ENCODE measurements around the gene DNASE1. TPM values are rescaled to one million over a fixed set of nuclear protein-coding genes. Genes with fewer than 3 reads are reported as not detected.

DNASE1 gene
- total RNA-seq, 1 donor from 2014 or later, result 7.7 TPM

GRCh38 chr16:3681206-3681605 is 26.7 kb downstream of the DNASE1 start:
- peak; percentile 39 for DNase-seq
- Histone ChIP-seq H3K36me3 (peaks cover 82% of the 10 kb centered on the region), H3K4me1 (peaks cover 23% of the 10 kb centered on the region), H3K27me3 (ENCODE audit: low read depth) (no peaks in the 10 kb centered on the region), H3K4me3 (no peak overlapping the region), H3K27ac (replicated peaks) (no peak overlapping the region), H3K9me3 (replicated peaks) (no peaks in the 10 kb centered on the region)
- intact Hi-C loops (cut with micrococcal nuclease), result no loop called here
- TF ChIP-seq CTCF (IDR thresholded peaks at IDR 0.05; ENCODE audit: borderline replicate concordance), result no peak

- Histone ChIP-seq H3K27ac (replicated peaks) (no peak overlapping the region), H3K4me1 (peaks cover 18% of the 10 kb centered on the region), H3K4me3 (no peak overlapping the region), H3K36me3 (peaks cover 50% of the 10 kb centered on the region), H3K9me3 (replicated peaks) (no peaks in the 10 kb centered on the region), H3K27me3 (ENCODE audit: low read depth) (no peaks in the 10 kb centered on the region)
- DNase-seq, result no peak
- intact Hi-C loops (cut with micrococcal nuclease), result no loop called here
- no peak for TF ChIP-seq CTCF (IDR thresholded peaks at IDR 0.05; ENCODE audit: borderline replicate concordance)
Measured at GRCh38 chr16:3687021-3687420, 32.5 kb downstream of the DNASE1 start.

- Histone ChIP-seq H3K9me3 (replicated peaks) (no peaks in the 10 kb centered on the region), H3K27me3 (ENCODE audit: low read depth) (no peaks in the 10 kb centered on the region), H3K36me3 (peaks cover 43% of the 10 kb centered on the region), H3K4me3 (no peak overlapping the region), H3K27ac (replicated peaks) (peak overlapping the region; percentile 29), H3K4me1 (peaks cover 18% of the 10 kb centered on the region)
- TF ChIP-seq CTCF (IDR thresholded peaks at IDR 0.05; ENCODE audit: borderline replicate concordance), result no peak
- intact Hi-C loops (cut with micrococcal nuclease), result no loop called here
- no peak for DNase-seq
Measured at GRCh38 chr16:3687792-3688191, 33.3 kb downstream of the DNASE1 start.

GRCh38 chr16:3689731-3690130 is 35.2 kb downstream of the DNASE1 start:
- no peaks in the 10 kb centered on the region for H3K9me3 ChIP-seq (replicated peaks)
- H3K4me3 ChIP-seq, result no peak overlapping the region
- H3K4me1 ChIP-seq, result peaks cover 18% of the 10 kb centered on the region
- no peak for DNase-seq
- H3K36me3 ChIP-seq, result peaks cover 31% of the 10 kb centered on the region
- no peak for TF ChIP-seq CTCF (IDR thresholded peaks at IDR 0.05; ENCODE audit: borderline replicate concordance)
- intact Hi-C loops (cut with micrococcal nuclease), result no loop called here
- peak overlapping the region; percentile 71 for H3K27ac ChIP-seq (replicated peaks)
- H3K27me3 ChIP-seq (ENCODE audit: low read depth), result no peaks in the 10 kb centered on the region

GRCh38 chr16:3690470-3690928 is 36.0 kb downstream of the DNASE1 start:
- H3K36me3 ChIP-seq, result peaks cover 25% of the 10 kb centered on the region
- peak; percentile 91 for DNase-seq
- peak overlapping the region; percentile 71 for H3K27ac ChIP-seq (replicated peaks)
- TF ChIP-seq CTCF (IDR thresholded peaks at IDR 0.05; ENCODE audit: borderline replicate concordance), result peak; percentile 98
- H3K4me1 ChIP-seq, result peaks cover 18% of the 10 kb centered on the region
- peak overlapping the region; percentile 59 for H3K4me3 ChIP-seq
- no peaks in the 10 kb centered on the region for H3K27me3 ChIP-seq (ENCODE audit: low read depth)
- no peaks in the 10 kb centered on the region for H3K9me3 ChIP-seq (replicated peaks)
- intact Hi-C loops (cut with micrococcal nuclease), result no loop called here
